Stimulated activated CD8-positive, alpha-beta memory T cell treated with anti-CD3 and anti-CD28 coated beads, Interleukin-4, amount 100 ng/mL, for 48 hours (primary cell): ENCODE measurements around the gene PTCD3.

Experiments
- DNase-seq: peaks from one replicate; pipeline ENCODE4 v3.0.0-alpha.2; 2020

PTCD3 gene

DNA sequence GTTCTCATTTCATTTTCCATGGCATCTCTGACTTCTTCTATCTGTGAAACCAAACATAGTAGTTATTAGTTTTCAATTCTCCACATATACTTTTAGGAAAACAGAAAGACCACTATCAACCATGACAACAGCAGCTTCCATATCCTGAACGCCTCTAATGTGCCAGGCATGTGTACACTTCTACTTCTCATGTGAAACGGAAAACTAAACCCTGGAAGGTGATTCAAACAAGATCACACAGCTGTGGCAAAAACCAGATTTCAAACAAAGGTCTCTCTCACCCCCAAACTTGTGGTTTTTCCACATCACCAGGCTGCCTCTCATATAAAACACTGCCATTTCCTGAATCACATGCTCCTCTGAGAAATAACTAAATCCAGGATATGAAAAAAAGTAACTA is 41.8 kb downstream of the PTCD3 start:
- DNase-seq, result no peak

DNA sequence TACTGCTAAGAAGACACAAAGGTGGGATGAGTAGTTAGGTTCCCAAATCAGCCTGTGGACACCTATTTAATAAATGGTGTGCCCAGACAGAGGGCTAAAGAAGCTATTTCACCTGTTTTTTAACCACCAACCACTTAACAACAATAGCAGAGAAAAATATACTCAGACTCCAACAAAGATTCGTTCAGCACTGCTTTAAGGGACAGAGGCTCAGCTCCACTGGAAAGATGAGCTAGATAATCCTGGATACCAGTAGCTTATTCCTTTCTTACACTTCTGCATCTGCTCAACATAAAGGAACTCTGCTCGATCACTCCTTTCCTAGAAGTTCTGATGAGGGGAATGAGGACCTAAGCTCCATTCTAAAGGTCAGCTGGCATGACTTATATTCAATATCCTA is 44.5 kb downstream of the PTCD3 start:
- DNase-seq, result no peak

DNA sequence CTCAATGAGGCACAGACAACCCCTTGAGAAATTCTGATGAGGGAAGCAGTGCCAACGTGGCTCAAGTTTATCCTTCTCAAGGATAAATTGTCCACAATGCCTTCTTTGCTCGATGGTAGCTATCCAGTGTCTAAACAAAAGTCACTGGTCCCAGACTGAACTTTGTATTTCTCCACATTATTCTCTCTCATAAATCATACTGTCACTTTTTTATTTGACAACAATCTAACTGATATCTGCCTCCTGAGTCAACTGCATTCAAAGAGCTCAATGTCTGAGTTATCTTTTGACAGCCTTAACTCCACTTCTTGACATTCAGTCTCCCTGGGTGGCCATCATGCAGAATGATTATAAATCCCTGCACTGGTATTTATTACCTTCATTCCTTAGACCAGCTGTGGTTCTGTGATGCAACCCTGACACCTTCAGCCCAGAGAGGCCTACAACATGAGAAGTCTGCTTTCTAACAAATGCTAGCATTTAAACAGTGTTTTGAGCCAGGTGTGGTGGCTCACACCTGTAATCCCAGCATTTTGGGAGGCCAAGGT is 51.0 kb downstream of the PTCD3 start:
- DNase-seq, result no peak

DNA sequence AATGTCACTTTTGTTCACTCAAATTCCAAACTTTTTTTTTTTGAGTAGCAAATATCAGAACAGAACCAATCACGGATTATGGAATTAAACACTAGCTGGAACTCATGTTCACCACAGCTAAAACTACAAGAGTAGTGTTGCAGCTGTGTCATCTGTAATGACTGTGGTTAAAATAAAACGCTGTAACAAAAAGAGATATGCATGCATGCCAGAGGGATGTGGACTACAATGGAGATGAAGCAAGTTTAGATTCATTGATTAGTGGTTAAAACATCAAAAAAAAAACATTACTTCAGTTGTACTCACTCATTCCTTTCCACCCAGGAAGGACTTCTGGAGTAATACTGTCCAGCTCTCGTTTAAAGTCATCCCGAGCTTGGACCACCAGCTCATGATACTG is 52.3 kb downstream of the PTCD3 start:
- DNase-seq, result no peak

DNA sequence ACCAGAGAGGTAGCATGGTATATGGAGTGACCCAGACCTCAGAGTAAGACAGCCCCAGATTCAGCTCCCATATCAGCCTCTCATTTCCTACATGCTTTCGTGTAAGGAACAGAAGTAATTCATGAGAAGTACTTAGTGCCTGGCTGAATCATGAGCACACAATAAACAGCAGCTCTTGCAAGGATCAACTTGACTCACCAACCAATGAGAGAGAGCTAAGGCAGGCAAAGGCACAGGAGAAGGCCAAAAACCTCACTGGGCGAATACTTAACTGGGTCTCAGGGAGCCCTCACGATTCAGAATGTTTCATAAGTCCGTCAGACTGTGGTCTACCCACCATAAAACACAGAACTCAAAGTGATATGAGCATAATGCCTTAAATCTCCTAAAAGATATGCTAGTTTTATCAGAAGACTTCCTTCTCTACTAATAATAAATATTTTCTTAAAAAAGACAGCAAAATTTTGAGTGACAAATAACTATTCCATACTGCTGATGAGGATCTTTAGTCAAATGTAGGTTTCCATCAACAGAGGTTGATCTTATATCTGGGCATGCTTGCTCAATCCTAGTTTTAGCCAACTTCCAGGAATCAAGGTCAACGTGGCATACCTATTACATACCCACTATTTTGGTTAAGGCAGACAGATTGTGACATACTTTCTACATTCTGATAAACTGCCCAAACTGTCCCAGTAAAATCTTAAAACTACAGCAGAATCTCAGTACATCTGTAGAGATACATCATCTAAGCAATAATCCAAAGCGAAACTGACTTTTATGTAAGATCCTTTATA is 54.3 kb downstream of the PTCD3 start:
- no peak for DNase-seq

DNA sequence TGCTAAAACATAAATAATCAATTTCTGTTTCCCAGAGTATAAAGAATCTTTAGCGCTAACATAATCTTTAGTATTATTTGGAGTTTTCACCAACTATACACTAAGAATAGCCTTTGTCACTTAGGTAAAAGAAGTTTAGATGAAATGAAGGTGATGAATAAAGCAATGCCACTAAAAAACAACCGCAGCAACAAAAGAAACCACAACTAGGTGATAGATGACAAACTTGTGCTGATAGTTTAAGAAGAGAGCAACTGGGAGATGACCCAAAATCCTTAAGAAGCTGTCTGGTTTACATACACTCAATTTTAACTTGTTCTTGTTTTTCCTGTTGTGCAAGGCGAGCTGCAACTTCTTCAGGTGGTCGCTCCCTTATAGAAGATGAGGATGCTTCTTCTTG is 64.4 kb downstream of the PTCD3 start:
- DNase-seq, result no peak

DNA sequence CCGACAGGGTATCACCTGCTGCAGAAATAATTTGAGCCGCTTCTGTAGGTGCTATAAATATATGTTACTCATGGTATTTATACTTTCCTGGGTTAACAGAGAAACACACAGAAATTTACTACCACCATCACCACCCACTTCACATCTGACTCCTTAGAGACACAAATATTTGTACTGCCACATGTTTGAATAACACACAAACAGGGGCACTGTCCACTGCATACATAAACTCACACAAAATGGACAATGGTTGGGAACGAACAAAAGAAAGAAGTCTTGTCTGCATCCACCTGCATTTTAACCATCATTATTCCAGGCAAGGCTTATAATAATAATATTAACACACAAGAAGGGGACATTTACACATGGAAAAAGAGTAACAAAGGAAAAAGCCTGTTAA is 65.3 kb downstream of the PTCD3 start:
- no peak for DNase-seq

DNA sequence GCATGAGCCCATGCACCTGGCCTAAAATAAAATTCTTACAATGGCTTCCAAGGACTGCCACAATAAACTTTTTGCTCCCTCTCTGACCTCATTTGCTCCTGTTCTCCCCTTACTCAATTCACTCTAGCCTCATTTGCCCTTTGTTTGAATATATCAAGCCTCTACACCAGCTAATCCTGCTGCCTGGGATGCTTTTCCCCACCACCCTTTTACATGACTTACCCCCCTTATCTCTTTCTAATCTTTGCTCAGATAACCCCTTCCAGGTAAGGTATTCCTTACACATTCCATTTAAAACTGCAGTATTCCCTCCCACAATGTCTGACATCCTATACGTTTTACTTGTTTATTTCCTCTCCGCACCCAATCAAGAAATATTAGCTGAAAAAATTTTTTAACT is 66.6 kb downstream of the PTCD3 start:
- no peak for DNase-seq

DNA sequence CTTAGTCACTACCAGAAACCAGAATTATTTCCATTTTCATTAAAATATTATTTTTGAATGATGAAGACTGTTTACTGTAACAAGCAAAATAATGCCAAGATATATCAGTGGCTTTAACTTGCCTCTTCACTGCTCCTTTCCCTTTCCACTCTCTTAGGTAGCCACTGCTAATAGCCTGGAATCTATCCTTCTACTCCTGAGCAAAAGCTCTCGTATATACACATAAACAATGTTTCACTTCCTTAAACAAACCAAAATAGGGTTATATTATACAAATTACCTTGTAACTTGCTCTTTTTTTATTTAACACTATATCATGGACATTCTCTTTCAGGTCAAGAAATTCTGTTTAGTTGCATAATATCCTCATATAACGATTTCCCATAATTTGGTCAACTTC is 68.4 kb downstream of the PTCD3 start:
- no peak for DNase-seq

DNA sequence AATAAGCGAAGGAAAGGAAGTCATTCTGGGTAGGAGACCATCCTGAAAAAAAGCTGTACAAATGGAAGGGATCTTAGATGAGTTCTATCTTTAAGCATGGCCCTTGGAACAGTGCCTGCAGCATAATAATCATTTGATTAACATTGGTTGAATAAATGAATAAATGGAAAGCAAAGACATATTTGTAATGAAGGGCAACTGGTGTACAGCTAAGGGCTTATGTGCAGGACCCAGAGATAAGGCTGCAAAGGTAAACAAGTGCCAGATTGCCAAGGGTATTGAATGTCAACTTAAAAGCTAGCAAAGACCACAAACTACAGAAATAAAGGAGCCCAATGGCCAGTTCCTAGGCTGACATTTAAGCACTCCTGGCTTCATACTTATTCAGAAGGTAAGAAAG is 69.8 kb downstream of the PTCD3 start:
- no peak for DNase-seq

DNA sequence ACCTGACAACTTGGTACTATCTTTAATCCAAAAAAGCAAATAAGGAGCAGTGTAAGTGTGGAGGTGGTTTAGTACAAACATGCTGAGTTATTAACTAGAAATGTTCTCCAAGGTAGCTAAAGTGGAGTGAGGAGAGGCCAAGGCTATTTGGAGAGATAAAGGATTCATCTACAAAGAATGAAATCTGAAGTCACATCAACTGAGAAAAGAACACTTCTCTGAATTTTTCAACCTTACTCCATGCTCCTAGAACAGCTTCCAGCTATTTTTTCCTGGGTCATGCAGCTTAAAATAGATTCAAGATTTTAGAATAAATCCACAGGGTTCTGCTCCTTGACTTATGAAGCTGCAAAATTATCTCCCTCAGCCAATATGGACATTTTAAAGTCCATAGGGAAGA is 70.6 kb downstream of the PTCD3 start:
- DNase-seq, result no peak

DNA sequence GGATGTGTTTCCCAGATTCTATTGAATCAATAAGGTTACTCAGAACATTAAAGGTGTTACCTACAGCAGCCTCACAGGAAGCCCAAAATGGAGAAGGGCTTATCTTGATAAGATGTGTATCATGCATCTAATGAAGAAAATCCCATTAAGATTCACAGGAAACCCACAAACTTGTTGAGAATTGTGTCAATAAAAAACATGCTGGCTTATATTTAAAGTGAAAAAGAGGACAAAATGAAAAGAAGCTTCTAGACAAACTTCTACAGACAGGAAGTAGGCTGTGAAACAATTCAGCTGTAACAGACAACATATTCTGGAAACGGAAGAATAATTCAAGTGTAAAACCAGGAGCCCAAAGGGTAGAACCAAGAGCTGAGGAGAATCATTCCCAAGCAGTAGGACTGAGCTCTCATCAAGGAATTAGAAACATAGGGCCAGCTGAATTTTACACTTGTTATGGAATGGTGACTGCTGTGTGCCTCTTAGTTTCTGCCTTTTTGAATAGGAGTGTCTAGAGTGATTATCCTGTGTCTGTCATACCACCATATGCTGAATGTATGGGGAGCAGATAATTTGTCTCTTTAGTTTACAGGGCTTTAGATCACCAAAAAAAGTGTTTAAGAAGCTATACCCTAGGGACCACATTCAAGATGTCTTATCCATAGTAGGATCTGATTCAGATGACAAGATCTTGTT is 79.6 kb downstream of the PTCD3 start:
- DNase-seq, result no peak

DNA sequence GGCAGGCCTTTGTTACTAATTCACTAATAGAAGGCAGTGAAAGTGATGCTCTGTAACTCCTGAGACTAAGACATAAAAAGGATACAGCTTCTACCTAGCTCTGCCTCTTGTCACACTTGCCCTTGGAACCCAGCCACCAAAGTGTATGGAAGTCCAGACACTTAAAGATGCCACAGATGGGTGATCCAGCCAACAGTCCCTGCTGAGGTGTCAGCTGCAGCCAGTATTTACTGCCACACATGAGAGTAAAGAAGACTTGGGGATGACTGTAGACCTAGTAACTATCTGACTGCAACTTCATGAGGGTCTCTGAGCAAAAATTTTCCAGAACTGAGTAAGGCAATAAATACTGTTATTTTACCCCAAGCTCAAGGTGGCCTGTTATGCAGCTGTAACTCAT is 80.4 kb downstream of the PTCD3 start:
- DNase-seq, result no peak

DNA sequence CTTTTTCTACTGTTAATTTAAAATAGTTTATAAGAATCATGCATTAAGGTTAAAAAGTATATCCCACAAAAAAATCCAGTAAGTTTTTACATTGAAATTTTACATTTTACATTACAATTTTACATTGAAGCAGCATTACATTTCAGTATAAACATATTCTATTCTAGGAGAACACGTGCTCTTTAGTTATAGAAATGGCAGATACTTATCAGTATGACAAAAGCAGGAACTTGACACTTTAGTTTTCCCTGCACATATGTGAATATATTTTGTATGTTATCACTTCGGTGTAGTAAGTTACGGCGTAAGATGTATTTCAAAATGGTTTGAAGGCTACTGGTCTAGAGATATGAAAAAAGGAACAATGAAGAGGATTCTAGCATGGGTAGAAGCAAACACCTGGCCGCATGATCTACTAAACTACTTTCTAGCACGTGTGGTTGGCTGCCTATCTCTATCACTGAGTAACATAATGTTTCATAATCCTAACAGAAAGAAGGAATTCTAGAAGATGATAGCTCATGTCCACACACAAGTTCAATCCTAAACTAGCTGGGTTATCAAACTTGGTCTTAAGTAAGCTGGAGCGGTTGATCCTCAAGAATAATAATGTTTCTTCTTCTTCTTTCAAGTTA is 83.9 kb downstream of the PTCD3 start:
- no peak for DNase-seq
